Astrocyte of the spinal cord (primary cell): ENCODE data around the gene WDHD1.
"Not testable (repeated sequence)": the region's sequence is repeated elsewhere in the genome, so short reads cannot be mapped to it uniquely, and the experiment has no call there.

ENCODE experiments used
- DNase-seq: peaks from one replicate; pipeline ENCODE4 v3.0.0; 2011; ENCODE audit warnings: low read depth, low spot score
- H3K4me3 ChIP-seq: 2 replicates; pipeline ENCODE4 v1.5.1; 2011; ENCODE audit warnings: low read depth, mild to moderate bottlenecking, low read length, moderate library complexity
- CTCF ChIP-seq: IDR thresholded peaks from 2 replicates; pipeline ENCODE4 v1.5.1; 2012; ENCODE audit warnings: low read depth, mild to moderate bottlenecking, low read length, inconsistent platforms
- in situ Hi-C: cut with HindIII; loops from 2 replicates; pipeline ENCODE4 v1.10.0; 2017; ENCODE audit warnings: low sequenced_read_pairs

Gene WDHD1

GRCh38 chr14:55066223-55066622 is 39.3 kb upstream of the WDHD1 start:
- no peak for TF ChIP-seq CTCF
- in situ Hi-C loops: no loop called here
- no peak overlapping the region for H3K4me3 ChIP-seq
- no peak for DNase-seq

- DNase-seq: no peak
- in situ Hi-C loops: no loop called here
- TF ChIP-seq CTCF: no peak
- no peak overlapping the region for H3K4me3 ChIP-seq
Measured at GRCh38 chr14:55065411-55065810, 38.5 kb upstream of the WDHD1 start.

GRCh38 chr14:55064896-55065295 is 38.0 kb upstream of the WDHD1 start:
- DNase-seq, H3K4me3 ChIP-seq, in situ Hi-C loops: not testable (repeated sequence)

GRCh38 chr14:55062517-55063351 is 35.8 kb upstream of the WDHD1 start:
- H3K4me3 ChIP-seq: no peak overlapping the region
- in situ Hi-C loops: no loop called here
- TF ChIP-seq CTCF: no peak
- no peak for DNase-seq

- in situ Hi-C loops: no loop called here
- TF ChIP-seq CTCF: no peak
- no peak for DNase-seq
- H3K4me3 ChIP-seq: no peak overlapping the region
Measured at GRCh38 chr14:55059333-55059732, 32.4 kb upstream of the WDHD1 start.

GRCh38 chr14:55057919-55058318 is 31.0 kb upstream of the WDHD1 start:
- TF ChIP-seq CTCF: no peak

GRCh38 chr14:55054098-55054497 is 27.2 kb upstream of the WDHD1 start:
- H3K4me3 ChIP-seq: no peak overlapping the region
- in situ Hi-C loops: no loop called here
- no peak for DNase-seq
- TF ChIP-seq CTCF: no peak

More at GRCh38 chr14:55057919-55058318, 31.0 kb upstream of the WDHD1 start:
- no peak for DNase-seq
- in situ Hi-C loops: no loop called here
- no peak overlapping the region for H3K4me3 ChIP-seq
